GM12875 (cell line): ENCODE results near the gene TIGD6.

Experiments used
- H3K4me3 ChIP-seq: one replicate; pipeline ENCODE4 v1.5.1; 2011; ENCODE audit warnings: low read depth, low read length, control low read depth
- TF ChIP-seq, protein P1 (sequence below): IDR thresholded peaks from 2 replicates; pipeline ENCODE4 v1.5.1; 2011; ENCODE audit warnings: low read depth, mild to moderate bottlenecking, control low read depth, inconsistent platforms, low read length, moderate library complexity, borderline replicate concordance; ENCODE audit not compliant: insufficient read depth

Gene TIGD6

DNA sequence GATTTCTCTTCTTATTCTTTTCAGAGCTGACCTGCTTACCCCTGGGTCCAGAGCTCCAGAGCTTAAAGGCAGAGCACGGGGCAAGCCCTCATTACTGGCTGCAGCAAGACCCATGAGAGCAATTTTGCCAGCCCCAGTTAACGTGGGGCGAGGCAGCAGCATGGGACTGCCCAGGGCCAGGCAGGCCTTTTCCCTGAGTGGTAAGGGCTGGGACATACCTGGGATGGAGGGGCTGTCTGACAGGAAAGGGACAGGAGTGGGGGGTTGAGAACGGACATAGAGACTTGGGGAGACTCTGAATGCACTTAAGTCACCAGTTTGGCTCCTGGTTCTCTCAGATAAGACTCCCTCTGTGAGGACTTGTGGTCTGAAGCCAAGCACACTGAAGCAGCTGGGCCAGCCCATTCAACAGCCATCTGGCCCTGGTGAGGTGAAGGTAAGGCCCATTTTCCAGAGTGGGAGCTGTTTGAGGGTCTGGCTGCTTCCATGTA, 26.3 kb upstream of the TIGD6 start:
- TF ChIP-seq, protein P1, sequence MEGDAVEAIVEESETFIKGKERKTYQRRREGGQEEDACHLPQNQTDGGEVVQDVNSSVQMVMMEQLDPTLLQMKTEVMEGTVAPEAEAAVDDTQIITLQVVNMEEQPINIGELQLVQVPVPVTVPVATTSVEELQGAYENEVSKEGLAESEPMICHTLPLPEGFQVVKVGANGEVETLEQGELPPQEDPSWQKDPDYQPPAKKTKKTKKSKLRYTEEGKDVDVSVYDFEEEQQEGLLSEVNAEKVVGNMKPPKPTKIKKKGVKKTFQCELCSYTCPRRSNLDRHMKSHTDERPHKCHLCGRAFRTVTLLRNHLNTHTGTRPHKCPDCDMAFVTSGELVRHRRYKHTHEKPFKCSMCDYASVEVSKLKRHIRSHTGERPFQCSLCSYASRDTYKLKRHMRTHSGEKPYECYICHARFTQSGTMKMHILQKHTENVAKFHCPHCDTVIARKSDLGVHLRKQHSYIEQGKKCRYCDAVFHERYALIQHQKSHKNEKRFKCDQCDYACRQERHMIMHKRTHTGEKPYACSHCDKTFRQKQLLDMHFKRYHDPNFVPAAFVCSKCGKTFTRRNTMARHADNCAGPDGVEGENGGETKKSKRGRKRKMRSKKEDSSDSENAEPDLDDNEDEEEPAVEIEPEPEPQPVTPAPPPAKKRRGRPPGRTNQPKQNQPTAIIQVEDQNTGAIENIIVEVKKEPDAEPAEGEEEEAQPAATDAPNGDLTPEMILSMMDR = no peak
- H3K4me3 ChIP-seq = no peak overlapping the region

DNA sequence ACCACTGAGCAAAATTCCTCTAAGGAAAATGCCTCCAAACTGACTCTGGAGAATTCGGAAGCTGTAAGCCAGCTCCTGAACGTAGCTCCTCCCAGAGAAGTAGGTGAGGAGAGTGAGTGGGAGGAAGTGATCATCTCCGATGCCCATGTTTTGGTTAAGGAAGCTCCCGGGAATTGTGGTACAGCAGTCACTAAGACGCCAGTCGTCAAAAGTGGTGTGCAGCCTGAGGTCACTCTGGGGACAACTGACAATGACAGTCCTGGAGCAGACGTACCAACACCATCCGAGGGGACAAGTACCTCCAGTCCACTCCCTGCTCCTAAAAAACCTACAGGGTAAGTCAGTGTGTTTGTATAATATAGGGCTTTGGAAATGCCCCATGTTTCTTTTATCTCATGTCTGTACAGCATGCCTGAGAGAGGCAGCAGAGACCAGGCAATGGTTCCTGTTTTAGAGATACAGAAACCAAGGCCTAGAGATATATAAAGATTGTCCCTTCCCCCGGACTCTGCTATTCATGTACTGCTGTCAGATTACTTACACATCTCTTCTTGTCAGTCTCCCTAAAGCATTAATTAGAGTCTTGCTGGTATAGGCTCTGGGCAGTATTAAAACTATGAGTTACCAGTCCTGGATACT, 24.0 kb upstream of the TIGD6 start:
- no peak overlapping the region for H3K4me3 ChIP-seq
- TF ChIP-seq, protein P1 = no peak

DNA sequence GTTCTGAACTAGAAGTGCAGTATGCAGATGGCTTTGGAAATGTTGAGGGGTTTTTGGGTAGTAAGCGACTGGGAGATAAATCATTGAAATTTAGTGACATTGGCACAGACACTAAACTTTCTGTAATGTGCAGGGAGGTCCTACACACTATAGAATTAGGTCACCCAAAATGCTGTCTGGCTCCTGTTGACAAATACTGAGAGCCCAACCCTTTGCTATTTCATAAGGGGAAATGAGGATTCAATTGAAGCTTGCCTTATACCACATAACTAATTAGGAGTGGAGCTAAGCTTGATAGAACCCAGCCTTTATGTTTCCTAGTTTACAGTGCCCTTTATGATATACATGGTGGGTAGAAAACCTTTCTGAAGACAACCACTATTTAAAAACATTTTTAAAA, 22.7 kb upstream of the TIGD6 start:
- no peak overlapping the region for H3K4me3 ChIP-seq
- TF ChIP-seq, protein P1 = no peak

DNA sequence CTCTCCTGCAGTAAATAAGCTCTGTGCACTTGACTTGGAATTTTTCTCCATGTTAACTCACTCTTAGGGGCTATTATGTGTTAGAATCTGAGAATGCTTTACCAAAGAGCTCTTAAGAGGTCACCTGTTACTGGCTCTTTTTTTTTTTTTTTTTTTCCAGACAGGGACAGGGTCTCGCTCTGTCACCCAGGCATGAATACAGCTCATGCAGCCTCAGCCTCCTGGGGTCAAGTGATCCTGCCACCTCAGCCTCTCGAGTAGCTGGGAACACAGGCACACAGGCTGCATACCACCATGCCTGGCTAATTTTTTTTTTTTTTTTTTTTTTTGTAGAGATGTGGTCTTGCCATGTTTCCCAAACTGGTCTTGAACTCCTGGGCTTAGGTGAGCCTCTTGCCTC, 22.2 kb upstream of the TIGD6 start:
- H3K4me3 ChIP-seq = no peak overlapping the region
- TF ChIP-seq, protein P1 = no peak

DNA sequence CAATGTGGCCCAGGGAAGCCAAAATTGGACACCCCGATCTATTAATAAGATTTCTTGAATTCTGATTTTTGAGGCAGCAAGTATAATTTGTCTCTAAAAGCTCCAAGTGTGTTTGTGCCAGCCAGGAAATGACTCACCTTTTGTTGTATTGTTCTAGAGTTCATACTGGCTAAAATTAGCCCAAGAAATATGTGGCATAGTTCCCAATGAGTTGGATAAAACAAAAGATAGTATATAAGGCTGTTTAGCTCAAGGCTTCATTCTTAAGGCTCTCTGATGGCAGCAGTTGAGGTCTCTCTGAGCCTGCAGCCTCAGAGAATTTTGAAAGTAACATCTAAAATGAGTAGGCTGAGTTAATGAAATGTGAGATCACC, 21.7 kb upstream of the TIGD6 start:
- TF ChIP-seq, protein P1 = no peak
- H3K4me3 ChIP-seq = no peak overlapping the region

DNA sequence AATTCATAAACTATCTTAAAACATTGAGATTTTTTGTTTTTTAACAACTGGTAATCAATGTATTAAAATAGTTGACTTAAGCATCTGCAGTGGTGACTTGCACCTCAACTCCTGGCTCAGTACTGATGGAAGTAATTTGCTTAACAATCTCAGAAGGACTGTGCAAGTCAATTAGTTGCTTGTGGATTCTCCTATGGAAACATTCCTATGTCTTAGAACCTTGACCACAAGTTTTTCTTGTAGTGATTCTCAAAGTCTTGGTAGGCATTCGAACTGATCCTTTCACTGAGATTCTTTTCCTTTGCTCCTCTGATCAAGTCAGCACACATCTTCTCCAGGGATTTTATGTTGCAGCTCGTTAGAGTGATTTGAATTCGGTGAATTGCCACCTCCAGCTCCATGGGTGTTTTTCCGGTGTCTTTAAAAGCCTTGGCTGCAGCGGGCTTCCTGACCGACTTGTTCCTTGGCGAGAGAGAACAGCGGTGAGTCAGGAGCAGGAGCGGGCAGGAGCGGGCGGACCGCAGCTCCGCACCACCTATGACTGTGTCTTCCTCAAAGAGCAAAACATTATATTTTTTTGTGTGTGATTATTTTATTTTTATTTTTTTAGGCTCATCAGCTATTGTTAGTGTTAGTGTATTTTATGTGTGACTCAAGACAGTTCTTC, 21.2 kb upstream of the TIGD6 start:
- TF ChIP-seq, protein P1 = no peak
- no peak overlapping the region for H3K4me3 ChIP-seq

DNA sequence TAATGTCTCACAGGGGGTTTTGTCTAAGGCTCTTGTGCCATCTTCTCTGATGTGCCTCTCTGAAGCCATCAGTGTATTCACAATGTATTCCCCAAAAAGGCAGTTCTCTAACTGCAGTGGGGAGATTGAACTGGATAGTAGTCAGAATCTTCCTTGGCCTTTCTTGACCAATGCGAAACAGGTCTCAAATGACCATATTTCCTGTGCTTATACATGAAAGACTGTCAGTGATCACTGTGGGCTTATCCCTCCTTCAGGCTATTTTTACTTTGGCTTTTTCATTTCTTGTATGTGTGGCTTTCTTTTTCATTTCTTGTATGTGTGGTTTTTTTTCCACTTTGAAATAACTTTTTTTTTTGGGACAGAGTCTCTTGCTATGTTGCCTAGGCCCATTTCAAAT, 19.8 kb upstream of the TIGD6 start:
- H3K4me3 ChIP-seq = no peak overlapping the region
- TF ChIP-seq, protein P1 = no peak
